WERI-Rb-1 (cell line): Measurements from ENCODE around the gene OSBPL5.

ENCODE experiments used
- DNase-seq: peaks from one replicate; pipeline ENCODE4 v3.0.0-alpha.2; 2020
- H3K27ac ChIP-seq: fragments of 250-450 bp; sonication (Bioruptor Pico); 2 replicates; pipeline ENCODE4 v1.5.1; 2020; ENCODE audit warnings: mild to moderate bottlenecking, moderate library complexity
- H3K27me3 ChIP-seq: fragments of 250-450 bp; sonication (Bioruptor Pico); 2 replicates; pipeline ENCODE4 v1.5.1; 2021; ENCODE audit warnings: mild to moderate bottlenecking, low read depth, moderate library complexity; ENCODE audit not compliant: insufficient read depth, severe bottlenecking
- H3K36me3 ChIP-seq: fragments of 250-450 bp; sonication (Bioruptor Pico); 2 replicates; pipeline ENCODE4 v1.5.1; 2020; ENCODE audit warnings: mild to moderate bottlenecking, moderate library complexity
- H3K4me3 ChIP-seq: 2 replicates; pipeline ENCODE4 v1.5.1; 2011; ENCODE audit warnings: low read depth, mild to moderate bottlenecking, control low read depth, low read length
- H3K9me3 ChIP-seq: fragments of 250-450 bp; sonication (Bioruptor Pico); 2 replicates; pipeline ENCODE4 v1.5.1; 2021; ENCODE audit warnings: mild to moderate bottlenecking, moderate library complexity; ENCODE audit not compliant: severe bottlenecking
- TF ChIP-seq, protein P1 (sequence below): IDR thresholded peaks from 2 replicates; pipeline ENCODE4 v1.5.1; 2011; ENCODE audit warnings: low read depth, mild to moderate bottlenecking, control low read depth, inconsistent platforms, low read length

The OSBPL5 gene

DNA sequence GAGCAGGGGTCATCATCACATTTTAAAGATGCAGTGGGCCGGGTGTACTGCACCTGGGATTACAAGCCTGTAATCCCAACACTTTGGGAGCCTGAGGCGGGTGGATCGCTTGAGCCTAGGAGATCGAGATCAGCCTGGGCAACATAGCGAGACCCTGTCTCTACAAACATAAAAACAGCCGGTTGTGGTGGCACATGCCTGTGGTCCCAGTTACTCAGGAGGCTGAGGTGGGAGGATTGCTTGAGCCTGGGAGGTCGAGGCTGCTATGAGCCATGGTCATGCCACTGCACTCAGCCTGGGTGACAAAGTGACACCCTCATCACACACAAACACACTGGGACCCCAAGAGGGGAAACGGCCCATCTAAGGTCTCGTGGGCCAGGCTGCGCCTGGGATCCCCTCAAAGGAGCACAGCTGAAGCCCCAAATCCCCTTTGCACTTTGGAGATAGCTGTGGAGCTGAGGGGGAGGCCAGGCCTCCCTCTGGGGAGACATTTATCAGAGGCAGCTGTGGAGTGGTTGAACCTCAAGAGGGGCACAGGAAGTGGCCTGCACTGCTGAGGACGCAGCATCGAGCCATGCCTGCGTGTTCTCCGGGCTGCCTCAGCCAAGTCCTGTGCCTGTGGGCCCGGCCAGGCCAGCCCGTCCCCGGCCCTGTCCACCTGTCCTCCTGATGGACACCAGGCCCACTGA lies 27.5 kb downstream of the OSBPL5 start:
- H3K27me3 ChIP-seq: no peaks in the 10 kb centered on the region
- no peak overlapping the region for H3K4me3 ChIP-seq
- H3K9me3 ChIP-seq: no peaks in the 10 kb centered on the region
- DNase-seq: no peak
- TF ChIP-seq, protein P1, sequence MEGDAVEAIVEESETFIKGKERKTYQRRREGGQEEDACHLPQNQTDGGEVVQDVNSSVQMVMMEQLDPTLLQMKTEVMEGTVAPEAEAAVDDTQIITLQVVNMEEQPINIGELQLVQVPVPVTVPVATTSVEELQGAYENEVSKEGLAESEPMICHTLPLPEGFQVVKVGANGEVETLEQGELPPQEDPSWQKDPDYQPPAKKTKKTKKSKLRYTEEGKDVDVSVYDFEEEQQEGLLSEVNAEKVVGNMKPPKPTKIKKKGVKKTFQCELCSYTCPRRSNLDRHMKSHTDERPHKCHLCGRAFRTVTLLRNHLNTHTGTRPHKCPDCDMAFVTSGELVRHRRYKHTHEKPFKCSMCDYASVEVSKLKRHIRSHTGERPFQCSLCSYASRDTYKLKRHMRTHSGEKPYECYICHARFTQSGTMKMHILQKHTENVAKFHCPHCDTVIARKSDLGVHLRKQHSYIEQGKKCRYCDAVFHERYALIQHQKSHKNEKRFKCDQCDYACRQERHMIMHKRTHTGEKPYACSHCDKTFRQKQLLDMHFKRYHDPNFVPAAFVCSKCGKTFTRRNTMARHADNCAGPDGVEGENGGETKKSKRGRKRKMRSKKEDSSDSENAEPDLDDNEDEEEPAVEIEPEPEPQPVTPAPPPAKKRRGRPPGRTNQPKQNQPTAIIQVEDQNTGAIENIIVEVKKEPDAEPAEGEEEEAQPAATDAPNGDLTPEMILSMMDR: no peak
- no peaks in the 10 kb centered on the region for H3K36me3 ChIP-seq
- H3K27ac ChIP-seq: peak overlapping the region; percentile 80

DNA sequence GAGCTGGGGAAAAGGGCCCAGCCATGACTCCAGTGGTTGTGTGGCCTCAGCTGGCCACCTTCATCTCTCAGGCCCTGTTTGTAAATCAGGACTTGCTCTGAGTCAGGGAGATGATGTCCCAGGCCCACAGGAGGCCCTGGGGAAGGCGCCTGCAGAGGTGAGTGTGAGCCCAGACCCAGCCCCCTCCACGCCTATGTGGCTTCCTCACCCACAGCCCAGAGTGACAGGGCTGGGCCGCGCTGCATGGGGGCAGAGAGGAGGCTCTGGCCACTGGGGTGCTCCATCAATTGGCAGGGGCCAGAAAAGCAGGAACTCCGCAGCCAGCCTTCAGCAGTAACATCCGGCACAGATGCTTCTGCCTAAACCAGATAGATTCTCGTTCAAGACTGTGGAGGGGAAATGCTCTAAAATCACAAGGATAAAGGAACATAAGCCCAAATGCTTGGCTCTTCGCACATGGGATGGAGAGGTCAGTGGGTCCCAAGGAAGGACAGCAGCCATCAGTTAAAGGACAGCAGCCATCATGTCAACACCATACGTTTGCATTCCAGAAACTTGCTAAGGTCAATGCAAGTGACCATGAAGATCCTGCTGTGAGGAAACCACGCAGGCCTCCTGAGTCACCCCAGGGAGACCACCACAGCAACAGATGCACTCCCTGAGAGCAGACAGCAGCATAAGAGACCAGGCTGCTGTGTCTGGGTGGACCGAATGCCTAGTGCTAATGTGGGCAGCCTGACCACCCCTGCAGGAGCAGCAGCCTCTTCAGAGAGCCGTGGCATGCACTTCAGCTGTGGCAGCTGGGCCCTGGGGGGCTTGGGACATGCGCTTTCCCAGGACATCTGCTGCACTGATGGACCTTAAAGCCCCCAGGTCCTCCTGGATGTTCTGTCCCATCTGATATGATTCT lies 28.3 kb downstream of the OSBPL5 start:
- Histone ChIP-seq H3K9me3 (no peaks in the 10 kb centered on the region), H3K27ac (no peak overlapping the region), H3K4me3 (no peak overlapping the region), H3K27me3 (no peaks in the 10 kb centered on the region), H3K36me3 (no peaks in the 10 kb centered on the region)
- TF ChIP-seq, protein P1: no peak
- no peak for DNase-seq

DNA sequence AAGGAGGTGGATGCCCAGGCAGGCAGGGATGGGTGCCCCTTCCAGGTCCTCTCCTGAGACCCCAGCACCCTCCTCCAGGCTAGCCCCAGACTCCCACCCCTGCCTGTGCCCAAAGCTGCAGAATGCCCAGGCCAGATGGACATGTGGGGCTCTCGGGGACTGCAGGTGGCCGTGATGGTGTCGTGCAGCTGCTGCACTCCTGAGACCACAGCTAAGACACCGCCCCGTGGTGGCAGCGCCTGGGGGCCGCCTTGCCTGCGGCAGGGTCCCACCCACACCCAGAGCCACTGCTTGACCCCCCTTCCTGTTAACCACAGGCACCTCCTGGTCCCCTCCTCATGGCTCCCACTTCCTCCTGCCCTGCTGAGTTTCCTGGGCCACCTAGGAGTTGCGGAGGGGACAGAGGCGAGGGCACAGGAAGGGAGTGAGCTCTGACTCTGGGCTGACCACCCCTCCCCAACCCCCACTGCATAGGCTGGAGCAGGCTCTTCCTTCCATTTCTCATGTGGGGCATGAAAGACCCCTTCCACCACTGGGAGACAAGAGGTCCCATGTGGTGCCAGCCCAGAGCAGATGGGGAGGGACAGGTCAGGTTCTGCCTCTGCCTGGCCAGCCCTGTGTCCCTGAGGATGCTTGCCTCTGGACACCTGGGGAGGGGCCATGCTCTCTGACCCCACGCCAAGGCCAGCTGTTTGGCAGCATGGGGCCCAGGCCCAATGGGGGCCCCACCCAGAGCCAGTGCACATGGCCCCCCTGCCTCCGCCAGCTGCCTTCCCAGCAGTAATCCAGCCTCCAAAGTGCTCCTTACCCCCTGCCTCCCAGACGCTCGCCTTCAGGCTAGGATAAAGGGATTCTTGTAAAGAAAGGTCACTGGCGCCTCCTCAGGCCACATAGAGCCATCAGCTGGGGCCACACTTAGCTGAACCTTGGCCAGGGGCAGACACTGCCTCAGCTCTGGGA lies 29.3 kb downstream of the OSBPL5 start:
- Histone ChIP-seq H3K9me3 (no peaks in the 10 kb centered on the region), H3K36me3 (no peaks in the 10 kb centered on the region), H3K4me3 (no peak overlapping the region), H3K27ac (no peak overlapping the region), H3K27me3 (no peaks in the 10 kb centered on the region)
- no peak for DNase-seq
- TF ChIP-seq, protein P1: peak; percentile 33; the same call in 1 of the 2 replicates

DNA sequence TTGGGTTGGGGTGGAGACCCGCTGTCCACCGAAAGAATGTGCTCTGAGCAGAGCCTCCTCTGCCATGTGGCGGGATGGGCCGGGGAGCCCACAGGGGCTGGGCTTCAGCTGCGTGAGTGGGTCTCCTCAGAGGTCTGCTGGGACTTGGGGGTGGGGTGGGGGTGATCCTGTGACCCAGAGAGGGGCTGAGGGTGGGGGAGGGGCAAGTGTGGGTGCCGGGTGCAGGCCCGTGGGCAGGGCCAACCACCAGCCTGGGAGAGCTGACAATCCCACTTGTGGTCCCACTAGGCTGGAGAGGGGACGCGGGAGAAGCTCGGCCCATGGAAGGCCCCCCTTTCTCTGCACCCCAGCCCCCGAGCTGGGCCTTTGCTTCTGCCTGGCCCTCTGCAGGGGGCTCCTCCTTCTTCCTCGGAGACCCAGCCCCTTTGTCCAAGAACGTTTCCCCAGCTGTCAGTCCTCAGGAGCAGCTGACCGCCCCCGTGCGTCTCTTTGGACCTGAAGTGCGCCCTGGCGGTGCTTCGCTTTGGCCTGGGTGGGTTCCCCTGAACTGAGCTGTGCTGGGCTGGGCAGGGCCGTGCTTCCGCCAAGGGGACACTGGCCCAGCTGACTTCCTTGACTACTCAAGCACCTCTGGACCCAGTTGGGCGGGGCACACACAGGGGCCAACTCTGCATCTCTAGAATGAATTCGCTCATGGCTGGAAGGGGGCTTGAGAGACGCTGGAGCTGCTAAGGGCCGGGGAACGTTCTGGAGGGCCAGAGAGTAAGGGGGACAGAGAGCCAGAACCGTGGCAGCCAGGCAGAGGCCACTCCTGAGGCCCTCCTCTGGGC lies 30.2 kb downstream of the OSBPL5 start:
- Histone ChIP-seq H3K4me3 (no peak overlapping the region), H3K27me3 (no peaks in the 10 kb centered on the region), H3K36me3 (no peaks in the 10 kb centered on the region), H3K27ac (no peak overlapping the region), H3K9me3 (no peaks in the 10 kb centered on the region)
- TF ChIP-seq, protein P1: no peak
- DNase-seq: no peak

DNA sequence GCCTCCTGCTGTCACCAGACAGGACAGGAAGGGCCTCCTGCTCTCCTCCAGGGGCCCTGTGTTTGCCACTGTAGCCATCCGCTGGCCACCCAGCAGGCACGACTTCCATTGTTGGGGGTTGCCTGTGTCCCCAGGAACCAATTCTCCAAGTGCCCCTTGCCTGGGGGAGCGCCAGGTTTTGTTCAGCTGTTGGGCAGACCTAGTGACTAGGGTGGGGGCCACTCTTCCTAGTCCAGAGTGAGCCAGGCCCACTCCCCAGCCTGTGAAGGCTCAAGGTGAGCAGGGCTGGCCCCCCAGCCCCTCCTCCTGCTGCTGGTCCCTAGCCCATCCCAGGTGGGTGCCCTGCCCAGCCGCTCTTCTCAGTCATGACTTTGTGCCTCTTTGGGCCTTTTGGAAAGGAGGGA lies 30.9 kb downstream of the OSBPL5 start:
- no peak for DNase-seq
- TF ChIP-seq, protein P1: no peak
- no peaks in the 10 kb centered on the region for H3K9me3 ChIP-seq
- no peaks in the 10 kb centered on the region for H3K27me3 ChIP-seq
- H3K27ac ChIP-seq: no peak overlapping the region
- H3K4me3 ChIP-seq: no peak overlapping the region
- no peaks in the 10 kb centered on the region for H3K36me3 ChIP-seq
